GM18517 (cell line): Measurements from ENCODE around the gene TENT4A.

Source experiments
- ATAC-seq: cut with Tn5 transposase; IDR thresholded peaks from one replicate; pipeline ENCODE4 v1.9.1; 2021; ENCODE audit warnings: mild to moderate bottlenecking, moderate library complexity; ENCODE audit not compliant: unreplicated experiment

TENT4A gene

GRCh38 chr5:6700074-6700684, 13.1 kb upstream of the TENT4A start:
- ATAC-seq = no peak

- ATAC-seq = no peak
These were observed 12.4 kb upstream of the TENT4A start for GRCh38 chr5:6700685-6701355.

- ATAC-seq = no peak
These were observed 11.7 kb upstream of the TENT4A start for GRCh38 chr5:6701491-6701890.

GRCh38 chr5:6702633-6703032, 10.6 kb upstream of the TENT4A start:
- ATAC-seq = no peak

- ATAC-seq = no peak
These were observed 9.4 kb upstream of the TENT4A start for GRCh38 chr5:6703806-6704205.

GRCh38 chr5:6704361-6704851, 8.8 kb upstream of the TENT4A start:
- ATAC-seq = no peak

GRCh38 chr5:6705088-6705487, 8.1 kb upstream of the TENT4A start:
- ATAC-seq = peak; percentile 61

GRCh38 chr5:6705959-6706358, 7.3 kb upstream of the TENT4A start:
- ATAC-seq = no peak

- no peak for ATAC-seq
These were observed 5.4 kb upstream of the TENT4A start for GRCh38 chr5:6707852-6708251.

- ATAC-seq = no peak
These were observed 4.4 kb upstream of the TENT4A start for GRCh38 chr5:6708814-6709213.

- no peak for ATAC-seq
These were observed 3.2 kb upstream of the TENT4A start for GRCh38 chr5:6710070-6710469.

- no peak for ATAC-seq
These were observed 2.5 kb upstream of the TENT4A start for GRCh38 chr5:6710551-6711318.

- ATAC-seq = peak; percentile 29
These were observed 1.7 kb upstream of the TENT4A start for GRCh38 chr5:6711409-6712141.

- ATAC-seq = peak; percentile 20
These were observed 1.1 kb upstream of the TENT4A start for GRCh38 chr5:6712142-6712576.

- ATAC-seq = peak; percentile 55
These were observed 507 bp upstream of the TENT4A start for GRCh38 chr5:6712577-6713273.

- no peak for ATAC-seq
These were observed 1.2 kb downstream of the TENT4A start for GRCh38 chr5:6714226-6715041.

- no peak for ATAC-seq
These were observed 2.0 kb downstream of the TENT4A start for GRCh38 chr5:6715271-6715670.

GRCh38 chr5:6715758-6716628, 2.8 kb downstream of the TENT4A start:
- no peak for ATAC-seq
